Panc1 (cell line): ENCODE data around the gene SAT2. TPM values are rescaled to one million over a fixed set of nuclear protein-coding genes. Genes with fewer than 3 reads are reported as not detected.

Source experiments
- ATAC-seq: fragments of 200-7000 bp; cut with Tn5 transposase; 2 replicates; pipeline ENCODE4 v1.9.1; 2020; ENCODE audit warnings: mild to moderate bottlenecking, moderate library complexity
- BruUV-seq: library from RNA; stranded (reverse); fragments of 400-500 nt; replicated peaks from 2 replicates; lab custom pipeline; 2021; lab: Mats Ljungman, UMichigan
- CTCF ChIA-PET: fragments of 300-600 bp; sonication (Branson Sonifier 250); formaldehyde crosslinking; loops from one replicate; lab custom pipeline; 2022; ENCODE audit warnings: antibody characterized with exemption; lab: Charles Lee
- POLR2A ChIA-PET: fragments of 300-600 bp; sonication (Branson Sonifier 250); formaldehyde crosslinking; loops from one replicate; lab custom pipeline; 2022; ENCODE audit warnings: antibody characterized with exemption; lab: Charles Lee
- DNase-seq: peaks from one replicate; pipeline ENCODE4 v3.0.0-alpha.2; 2010; ENCODE audit warnings: low read depth, low spot score
- H3K27ac ChIP-seq: 2 replicates; pipeline ENCODE4 v1.5.1; 2011; ENCODE audit warnings: mild to moderate bottlenecking, low read length, inconsistent platforms
- H3K27me3 ChIP-seq: fragments of 200-500 bp; sonication (Bioruptor generic); 2 replicates; pipeline ENCODE4 v1.6.0; 2014; ENCODE audit warnings: low read length, inconsistent platforms; ENCODE audit not compliant: control insufficient read depth, insufficient read depth
- H3K36me3 ChIP-seq: fragments of 200-500 bp; sonication (Bioruptor generic); 2 replicates; pipeline ENCODE4 v1.5.1; 2014; ENCODE audit warnings: inconsistent platforms, mild to moderate bottlenecking, low read length, moderate library complexity; ENCODE audit not compliant: control insufficient read depth, insufficient read depth
- H3K4me1 ChIP-seq: 2 replicates; pipeline ENCODE4 v1.5.1; 2011; ENCODE audit warnings: inconsistent platforms, mild to moderate bottlenecking, low read length, moderate library complexity; ENCODE audit not compliant: control insufficient read depth, insufficient read depth
- H3K4me3 ChIP-seq, 2 experiments: 2 replicates each; pipeline ENCODE4 v1.5.1; 2011 to 2012; ENCODE audit warnings: low read depth in 2 of 2, low read length in 2 of 2, mild to moderate bottlenecking in 2 of 2, inconsistent platforms in 1 of 2, moderate library complexity in 1 of 2
- H3K9me3 ChIP-seq: fragments of 200-500 bp; sonication (Bioruptor generic); 2 replicates; pipeline ENCODE4 v1.5.1; 2014; ENCODE audit warnings: low read depth, mild to moderate bottlenecking, inconsistent platforms, low read length, moderate library complexity; ENCODE audit not compliant: control insufficient read depth, insufficient read depth
- CTCF ChIP-seq: fragments of 450-650 bp; IDR thresholded peaks from 2 replicates; pipeline ENCODE4 v1.5.1; 2017; ENCODE audit warnings: mild to moderate bottlenecking
- POLR2AphosphoS5 ChIP-seq: IDR thresholded peaks from 2 replicates; pipeline ENCODE4 v1.6.1; 2012; ENCODE audit warnings: mild to moderate bottlenecking, low read depth, low read length, moderate library complexity
- REST ChIP-seq, 2 experiments: IDR thresholded peaks; 2 replicates each; pipeline ENCODE4 v1.6.1; 2011 to 2012; ENCODE audit warnings: low read depth in 2 of 2, control low read depth in 1 of 2, low read length in 1 of 2, mild to moderate bottlenecking in 1 of 2, moderate library complexity in 1 of 2; ENCODE audit not compliant: insufficient read depth in 1 of 2
- SIN3A ChIP-seq: IDR thresholded peaks from 2 replicates; pipeline ENCODE4 v1.6.1; 2012; ENCODE audit warnings: low read depth, mild to moderate bottlenecking, low read length, moderate library complexity, borderline replicate concordance; ENCODE audit not compliant: insufficient read depth
- TCF7L2 ChIP-seq: IDR thresholded peaks from 2 replicates; pipeline ENCODE4 v1.6.1; 2011; ENCODE audit warnings: mild to moderate bottlenecking, low read depth, low read length, inconsistent platforms
- in situ Hi-C: cut with HindIII; loops from 2 replicates; pipeline ENCODE4 v1.10.0; 2016; ENCODE audit warnings: low sequenced_read_pairs, low pct_unique_long_range_greater_than_20kb
- intact Hi-C: fragments of 100-400 bp; cut with micrococcal nuclease; formaldehyde crosslinking; loops from one replicate; pipeline ENCODE4 v1.10.0; 2022; ENCODE audit not compliant: unreplicated experiment
- total RNA-seq: library from RNA; stranded (reverse); gene quantifications from one replicate; pipeline ENCODE4 v1.2.1, GENCODE V29; 2021; ENCODE audit not compliant: unreplicated experiment

SAT2 gene
- total RNA-seq, 1 experiment from 2014 or later: 74.8 TPM

- POLR2A ChIA-PET: no interaction called here
- H3K36me3 ChIP-seq: peaks cover 9% of the 10 kb centered on the region
Observed at GRCh38 chr17:7674934-7675333, 47.3 kb upstream of the SAT2 start.

GRCh38 chr17:7673239-7673638, 45.6 kb upstream of the SAT2 start:
- intact Hi-C loops (no loop called here), in situ Hi-C loops (no loop called here)
- Histone ChIP-seq H3K36me3 (peaks cover 9% of the 10 kb centered on the region), H3K4me3 (no peak overlapping the region), H3K4me1 (no peaks in the 10 kb centered on the region), H3K9me3 (no peaks in the 10 kb centered on the region), H3K27ac (no peak overlapping the region), H3K27me3 (no peaks in the 10 kb centered on the region)
- DNase-seq (no peak), ATAC-seq (no peak)
- POLR2A ChIA-PET: no interaction called here
- BruUV-seq: no TSS peak
- no peak for TF ChIP-seq SIN3A
- no peak for TF ChIP-seq CTCF
- no peak for TF ChIP-seq REST (IDR thresholded peaks at IDR 0.05; ENCODE audit: insufficient read depth in 1 of 2, low read depth in 2 of 2, low read length in 1 of 2)
- no peak for TF ChIP-seq POLR2AphosphoS5
- no peak for TF ChIP-seq TCF7L2
- CTCF ChIA-PET: interaction anchor here (0.7 to 0.9 kb wide), 2 partner anchors 40 to 57 kb away, joined by 3 to 5 read pairs; no protein-coding TSS in a partner anchor

More at GRCh38 chr17:7674934-7675333, 47.3 kb upstream of the SAT2 start:
- H3K4me3 ChIP-seq: no peak overlapping the region
- no TSS peak for BruUV-seq
- H3K27me3 ChIP-seq: no peaks in the 10 kb centered on the region
- TF ChIP-seq REST (IDR thresholded peaks at IDR 0.05; ENCODE audit: insufficient read depth in 1 of 2, low read depth in 2 of 2, low read length in 1 of 2): no peak
- TF ChIP-seq POLR2AphosphoS5: no peak
- no peak for TF ChIP-seq SIN3A
- no peak for TF ChIP-seq TCF7L2
- TF ChIP-seq CTCF: no peak
- DNase-seq (no peak), ATAC-seq (no peak)
- no peaks in the 10 kb centered on the region for H3K9me3 ChIP-seq
- no peak overlapping the region for H3K27ac ChIP-seq
- in situ Hi-C loops: no loop called here
- CTCF ChIA-PET: no interaction called here
- intact Hi-C loops: no loop called here
- H3K4me1 ChIP-seq: no peaks in the 10 kb centered on the region
